C4-2B (cell line): ENCODE results near the gene NCK2.

Experiments
- H3K27ac ChIP-seq: fragments of 450-650 bp; 2 replicates; pipeline ENCODE4 v1.5.1; 2017
- ZFX ChIP-seq: fragments of 450-650 bp; IDR thresholded peaks from 2 replicates; pipeline ENCODE4 v1.6.1; 2017
- TF ChIP-seq, protein P1 (sequence below): fragments of 450-650 bp; conservative IDR thresholded peaks from 2 replicates; pipeline ENCODE4 v1.5.1; 2017; ENCODE audit warnings: mild to moderate bottlenecking

Gene NCK2

DNA sequence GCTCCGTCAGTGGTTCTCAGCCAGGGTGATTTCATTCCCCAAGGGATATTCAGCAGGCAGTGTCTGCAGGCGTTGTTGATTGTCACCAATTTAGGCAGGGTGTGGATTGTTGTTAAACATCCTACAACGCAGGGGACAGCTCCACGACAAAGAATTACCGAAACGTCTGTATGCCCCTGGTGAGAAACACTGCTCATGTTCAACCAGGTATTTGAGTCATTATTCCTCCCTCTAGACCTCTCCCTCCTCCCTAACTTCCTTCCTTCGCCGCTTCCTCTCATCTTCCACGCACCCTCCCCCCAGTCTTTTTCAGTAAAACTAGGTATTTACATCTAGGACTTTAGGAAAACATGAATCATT, 50.8 kb downstream of the NCK2 start:
- H3K27ac ChIP-seq: no peak overlapping the region
- TF ChIP-seq, protein P1, sequence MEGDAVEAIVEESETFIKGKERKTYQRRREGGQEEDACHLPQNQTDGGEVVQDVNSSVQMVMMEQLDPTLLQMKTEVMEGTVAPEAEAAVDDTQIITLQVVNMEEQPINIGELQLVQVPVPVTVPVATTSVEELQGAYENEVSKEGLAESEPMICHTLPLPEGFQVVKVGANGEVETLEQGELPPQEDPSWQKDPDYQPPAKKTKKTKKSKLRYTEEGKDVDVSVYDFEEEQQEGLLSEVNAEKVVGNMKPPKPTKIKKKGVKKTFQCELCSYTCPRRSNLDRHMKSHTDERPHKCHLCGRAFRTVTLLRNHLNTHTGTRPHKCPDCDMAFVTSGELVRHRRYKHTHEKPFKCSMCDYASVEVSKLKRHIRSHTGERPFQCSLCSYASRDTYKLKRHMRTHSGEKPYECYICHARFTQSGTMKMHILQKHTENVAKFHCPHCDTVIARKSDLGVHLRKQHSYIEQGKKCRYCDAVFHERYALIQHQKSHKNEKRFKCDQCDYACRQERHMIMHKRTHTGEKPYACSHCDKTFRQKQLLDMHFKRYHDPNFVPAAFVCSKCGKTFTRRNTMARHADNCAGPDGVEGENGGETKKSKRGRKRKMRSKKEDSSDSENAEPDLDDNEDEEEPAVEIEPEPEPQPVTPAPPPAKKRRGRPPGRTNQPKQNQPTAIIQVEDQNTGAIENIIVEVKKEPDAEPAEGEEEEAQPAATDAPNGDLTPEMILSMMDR: no peak
- TF ChIP-seq ZFX: no peak

GRCh38 chr2:105796131-105796638, 51.5 kb downstream of the NCK2 start:
- TF ChIP-seq ZFX: no peak
- TF ChIP-seq, protein P1: no peak
- H3K27ac ChIP-seq: no peak overlapping the region

DNA sequence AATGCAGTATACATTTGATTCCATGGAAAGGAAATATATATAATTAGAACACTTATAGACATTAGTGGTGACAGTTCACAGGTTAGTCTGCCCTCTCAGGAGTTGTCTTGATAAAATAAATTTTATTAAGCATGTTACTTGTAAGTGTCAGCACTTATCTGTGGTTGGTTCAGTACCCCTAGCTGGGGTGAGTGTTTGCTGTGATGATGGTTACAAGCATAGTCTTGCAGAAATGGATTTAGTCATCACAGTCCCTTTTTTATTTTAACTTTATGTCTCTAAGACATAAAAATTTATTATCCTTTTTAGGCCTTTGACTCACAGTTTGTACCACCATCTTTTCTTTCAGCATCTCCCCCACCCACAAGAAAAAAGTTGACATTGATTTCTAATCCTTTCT, 52.1 kb downstream of the NCK2 start:
- TF ChIP-seq ZFX: no peak
- TF ChIP-seq, protein P1: no peak
- no peak overlapping the region for H3K27ac ChIP-seq

DNA sequence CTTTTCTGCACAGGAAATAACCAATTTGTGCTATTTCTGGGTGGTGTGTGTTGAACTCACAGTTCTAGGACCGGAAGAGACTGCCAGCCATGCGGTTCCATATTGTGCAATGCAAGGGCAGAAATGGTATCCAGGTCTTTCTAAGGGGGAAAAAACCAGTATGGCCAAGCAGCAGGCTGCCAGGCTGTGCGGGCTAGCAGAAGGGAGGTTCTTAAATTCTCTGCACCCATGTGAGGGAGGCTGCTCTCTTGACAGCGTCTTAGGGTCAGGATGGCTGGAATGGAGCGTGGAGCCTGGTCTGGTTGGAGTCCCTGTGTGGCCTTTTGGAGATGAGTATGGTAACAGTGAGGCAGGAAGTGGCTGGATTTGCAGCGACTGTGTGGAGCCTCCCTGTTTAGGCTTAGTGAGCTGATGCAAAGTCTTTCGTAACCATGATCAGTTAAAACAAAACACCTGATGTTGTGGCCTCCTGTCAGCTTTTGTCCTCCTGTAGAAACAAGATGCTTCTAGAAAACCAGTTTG, 52.6 kb downstream of the NCK2 start:
- TF ChIP-seq, protein P1: no peak
- no peak for TF ChIP-seq ZFX

DNA sequence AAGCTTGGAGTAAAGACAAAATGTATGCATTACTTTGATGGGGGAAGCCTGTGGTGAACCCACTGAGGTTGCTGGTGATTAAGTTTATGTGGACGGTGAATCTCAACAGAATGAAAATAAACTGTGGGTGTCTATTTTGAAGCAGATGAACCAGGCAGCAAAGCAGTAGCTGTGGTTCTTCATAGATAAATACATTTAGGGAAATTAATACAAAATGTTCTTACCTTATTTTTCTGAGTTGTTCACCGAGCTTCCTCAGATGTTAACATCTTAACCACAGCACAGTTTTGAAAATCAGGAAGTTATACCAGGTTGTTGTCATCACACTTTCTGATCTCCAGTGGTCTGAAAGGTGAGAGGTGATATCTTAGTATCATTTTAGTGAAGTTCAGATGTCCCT, 53.9 kb downstream of the NCK2 start:
- H3K27ac ChIP-seq: no peak overlapping the region
- no peak for TF ChIP-seq ZFX
- TF ChIP-seq, protein P1: no peak

More for the DNA sequence above, 52.6 kb downstream of the NCK2 start:
- no peak overlapping the region for H3K27ac ChIP-seq

DNA sequence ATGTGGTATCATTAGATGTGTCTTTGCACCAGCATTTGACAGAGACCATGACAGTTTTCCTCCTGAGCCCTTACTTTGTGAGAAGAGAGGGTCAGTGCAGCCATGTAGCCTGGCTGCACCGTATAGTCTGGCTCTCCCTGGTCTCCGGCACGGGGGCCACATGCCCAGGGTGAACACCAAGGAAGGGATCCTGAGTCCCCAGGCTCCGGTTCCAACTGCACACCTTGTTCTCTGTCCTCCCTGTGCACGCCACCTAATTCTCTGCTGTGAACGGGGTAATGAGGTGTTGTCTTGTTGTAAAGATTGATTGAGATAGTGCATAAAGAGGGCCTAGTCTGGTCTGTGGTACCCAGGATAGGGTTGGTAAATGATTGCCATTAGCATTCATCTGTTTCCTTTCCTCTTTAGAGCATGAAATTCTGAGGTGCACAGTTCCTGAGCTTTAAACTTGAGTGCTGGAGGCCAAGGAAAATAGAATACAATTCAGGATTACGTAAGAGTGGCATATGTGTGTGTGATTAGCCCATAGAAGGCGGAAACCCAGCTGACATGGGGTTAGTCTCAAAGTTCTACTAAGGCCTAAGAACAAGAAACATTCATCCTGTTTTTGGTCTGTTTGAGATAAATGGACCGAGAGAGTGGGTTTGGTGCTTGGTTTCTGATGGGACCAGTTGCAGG, 55.5 kb downstream of the NCK2 start:
- no peak for TF ChIP-seq ZFX
- TF ChIP-seq, protein P1: no peak
- H3K27ac ChIP-seq: no peak overlapping the region

DNA sequence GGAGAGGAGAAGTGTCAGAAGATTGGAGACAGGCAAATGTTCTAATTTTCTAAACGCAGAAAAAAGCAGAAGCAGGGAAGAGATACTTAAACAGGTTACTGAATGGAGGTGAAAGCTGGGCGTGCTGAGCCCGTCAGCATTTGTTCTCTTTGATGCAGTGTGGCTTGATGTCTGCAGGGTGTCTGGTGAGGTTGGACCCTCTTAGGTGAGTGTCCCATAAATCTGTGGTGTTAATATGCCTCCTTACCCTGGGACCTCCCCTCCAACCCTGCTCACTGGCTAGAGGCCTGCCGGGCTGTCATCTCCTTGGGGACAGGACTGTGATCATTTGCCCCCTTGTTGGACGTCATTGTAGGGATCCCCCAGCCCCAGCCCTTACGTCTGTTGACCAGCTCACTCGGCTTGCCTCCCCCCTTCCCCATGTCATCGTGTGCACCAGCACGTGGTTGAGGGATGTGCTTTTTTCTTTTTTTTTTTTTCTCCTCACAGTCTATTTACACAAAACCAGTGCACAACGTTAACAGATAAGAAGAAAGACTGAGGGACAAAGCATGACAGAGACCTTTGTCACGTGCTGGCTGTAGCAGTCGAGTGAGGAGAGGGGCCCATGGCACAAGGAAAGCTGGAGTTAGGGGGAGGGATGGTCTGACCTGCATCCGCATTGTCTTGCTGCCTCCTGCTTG, 56.4 kb downstream of the NCK2 start:
- TF ChIP-seq ZFX: no peak
- TF ChIP-seq, protein P1: no peak
- H3K27ac ChIP-seq: no peak overlapping the region
